Measurements from ENCODE around the gene MICU1.

DNA sequence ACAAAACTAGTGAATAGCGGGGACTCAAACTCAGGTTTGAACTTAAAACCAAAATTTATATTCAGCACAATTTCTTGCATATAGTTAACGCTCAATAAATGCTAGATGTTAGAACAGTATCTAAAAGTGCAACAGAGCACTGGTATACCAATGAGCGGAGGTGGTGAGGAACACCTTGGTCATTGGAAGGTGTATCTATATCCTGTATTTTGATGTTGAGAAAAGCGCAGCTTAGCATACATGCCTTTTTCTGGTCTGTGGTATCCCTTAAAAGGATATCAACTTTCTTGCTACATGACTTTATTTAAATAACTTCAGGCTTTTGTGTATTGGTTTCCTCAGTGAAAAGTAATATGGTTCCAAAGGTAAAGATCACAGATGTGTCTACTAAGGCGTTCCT, 237.8 kb downstream of the MICU1 start:
- TF ChIP-seq, protein P1, sequence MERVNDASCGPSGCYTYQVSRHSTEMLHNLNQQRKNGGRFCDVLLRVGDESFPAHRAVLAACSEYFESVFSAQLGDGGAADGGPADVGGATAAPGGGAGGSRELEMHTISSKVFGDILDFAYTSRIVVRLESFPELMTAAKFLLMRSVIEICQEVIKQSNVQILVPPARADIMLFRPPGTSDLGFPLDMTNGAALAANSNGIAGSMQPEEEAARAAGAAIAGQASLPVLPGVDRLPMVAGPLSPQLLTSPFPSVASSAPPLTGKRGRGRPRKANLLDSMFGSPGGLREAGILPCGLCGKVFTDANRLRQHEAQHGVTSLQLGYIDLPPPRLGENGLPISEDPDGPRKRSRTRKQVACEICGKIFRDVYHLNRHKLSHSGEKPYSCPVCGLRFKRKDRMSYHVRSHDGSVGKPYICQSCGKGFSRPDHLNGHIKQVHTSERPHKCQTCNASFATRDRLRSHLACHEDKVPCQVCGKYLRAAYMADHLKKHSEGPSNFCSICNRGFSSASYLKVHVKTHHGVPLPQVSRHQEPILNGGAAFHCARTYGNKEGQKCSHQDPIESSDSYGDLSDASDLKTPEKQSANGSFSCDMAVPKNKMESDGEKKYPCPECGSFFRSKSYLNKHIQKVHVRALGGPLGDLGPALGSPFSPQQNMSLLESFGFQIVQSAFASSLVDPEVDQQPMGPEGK (CRISPR knock-in tag; IDR thresholded peaks at IDR 0.05; ENCODE audit: borderline replicate concordance), result no peak
- TF ChIP-seq ZNF8 (CRISPR knock-in tag; IDR thresholded peaks at IDR 0.05) (no peak), PPARA (CRISPR knock-in tag; IDR thresholded peaks at IDR 0.05; ENCODE audit: borderline replicate concordance) (no peak), ZNF70 (CRISPR knock-in tag; IDR thresholded peaks at IDR 0.05) (no peak), ZFP30 (CRISPR knock-in tag; IDR thresholded peaks at IDR 0.05) (no peak), BACH2 (CRISPR knock-in tag; IDR thresholded peaks at IDR 0.05; ENCODE audit: borderline replicate concordance) (no peak), RARB (CRISPR knock-in tag; IDR thresholded peaks at IDR 0.05) (no peak), ZFP3 (CRISPR knock-in tag; IDR thresholded peaks at IDR 0.05) (no peak), ZNF565 (CRISPR knock-in tag; conservative IDR thresholded peaks at IDR 0.05; ENCODE audit: low read depth) (no peak), ZC3H10 (CRISPR knock-in tag; IDR thresholded peaks at IDR 0.05) (no peak), SNAI2 (CRISPR knock-in tag; IDR thresholded peaks at IDR 0.05) (no peak), CSDC2 (CRISPR knock-in tag; IDR thresholded peaks at IDR 0.05) (no peak)
- TF ChIP-seq, protein P2, sequence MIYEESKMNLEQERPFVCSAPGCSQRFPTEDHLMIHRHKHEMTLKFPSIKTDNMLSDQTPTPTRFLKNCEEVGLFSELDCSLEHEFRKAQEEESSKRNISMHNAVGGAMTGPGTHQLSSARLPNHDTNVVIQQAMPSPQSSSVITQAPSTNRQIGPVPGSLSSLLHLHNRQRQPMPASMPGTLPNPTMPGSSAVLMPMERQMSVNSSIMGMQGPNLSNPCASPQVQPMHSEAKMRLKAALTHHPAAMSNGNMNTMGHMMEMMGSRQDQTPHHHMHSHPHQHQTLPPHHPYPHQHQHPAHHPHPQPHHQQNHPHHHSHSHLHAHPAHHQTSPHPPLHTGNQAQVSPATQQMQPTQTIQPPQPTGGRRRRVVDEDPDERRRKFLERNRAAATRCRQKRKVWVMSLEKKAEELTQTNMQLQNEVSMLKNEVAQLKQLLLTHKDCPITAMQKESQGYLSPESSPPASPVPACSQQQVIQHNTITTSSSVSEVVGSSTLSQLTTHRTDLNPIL (CRISPR knock-in tag; IDR thresholded peaks at IDR 0.05; ENCODE audit: low read depth), result no peak
- TF ChIP-seq, protein P3, sequence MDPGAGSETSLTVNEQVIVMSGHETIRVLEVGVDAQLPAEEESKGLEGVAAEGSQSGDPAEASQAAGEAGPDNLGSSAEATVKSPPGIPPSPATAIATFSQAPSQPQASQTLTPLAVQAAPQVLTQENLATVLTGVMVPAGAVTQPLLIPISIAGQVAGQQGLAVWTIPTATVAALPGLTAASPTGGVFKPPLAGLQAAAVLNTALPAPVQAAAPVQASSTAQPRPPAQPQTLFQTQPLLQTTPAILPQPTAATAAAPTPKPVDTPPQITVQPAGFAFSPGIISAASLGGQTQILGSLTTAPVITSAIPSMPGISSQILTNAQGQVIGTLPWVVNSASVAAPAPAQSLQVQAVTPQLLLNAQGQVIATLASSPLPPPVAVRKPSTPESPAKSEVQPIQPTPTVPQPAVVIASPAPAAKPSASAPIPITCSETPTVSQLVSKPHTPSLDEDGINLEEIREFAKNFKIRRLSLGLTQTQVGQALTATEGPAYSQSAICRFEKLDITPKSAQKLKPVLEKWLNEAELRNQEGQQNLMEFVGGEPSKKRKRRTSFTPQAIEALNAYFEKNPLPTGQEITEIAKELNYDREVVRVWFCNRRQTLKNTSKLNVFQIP (CRISPR knock-in tag; IDR thresholded peaks at IDR 0.05; ENCODE audit: borderline replicate concordance, low read depth), result no peak
